MM.1S (cell line): ENCODE data around the gene C1orf21.

Source experiments
- DNase-seq: peaks from one replicate; pipeline ENCODE4 v3.0.0-alpha.2; 2015
- H2AFZ ChIP-seq: fragments of 300-600 bp; sonication (generic); 2 replicates; pipeline ENCODE4 v1.6.0; 2016; ENCODE audit warnings: antibody characterized with exemption, low read length
- H3F3A ChIP-seq: fragments of 300-600 bp; sonication (generic); 2 replicates; pipeline ENCODE4 v1.6.1; 2016; ENCODE audit warnings: mild to moderate bottlenecking, antibody characterized with exemption, low read length, moderate library complexity, mixed read lengths; ENCODE audit not compliant: insufficient read depth
- H3K27ac ChIP-seq: fragments of 300-600 bp; sonication (generic); 2 replicates; pipeline ENCODE4 v1.5.1; 2016; ENCODE audit warnings: mild to moderate bottlenecking, low read length
- H3K27me3 ChIP-seq: fragments of 300-600 bp; sonication (generic); replicated peaks from 2 replicates; pipeline ENCODE4 v1.6.0; 2016; ENCODE audit warnings: low read length; ENCODE audit not compliant: insufficient read depth
- H3K36me3 ChIP-seq: fragments of 300-600 bp; sonication (generic); replicated peaks from 2 replicates; pipeline ENCODE4 v1.6.1; 2016; ENCODE audit warnings: mild to moderate bottlenecking, low read length, mixed read lengths; ENCODE audit not compliant: insufficient read depth
- H3K4me1 ChIP-seq: fragments of 300-600 bp; sonication (generic); 2 replicates; pipeline ENCODE4 v1.6.1; 2016; ENCODE audit warnings: low read length, mixed read lengths
- H3K4me2 ChIP-seq: fragments of 300-600 bp; sonication (generic); 2 replicates; pipeline ENCODE4 v1.6.0; 2016; ENCODE audit warnings: low read depth, low read length
- H3K4me3 ChIP-seq: fragments of 300-600 bp; sonication (generic); 2 replicates; pipeline ENCODE4 v1.5.1; 2016; ENCODE audit warnings: low read length, mixed read lengths
- H3K79me2 ChIP-seq: fragments of 300-600 bp; sonication (generic); 2 replicates; pipeline ENCODE4 v1.6.1; 2016; ENCODE audit warnings: mixed run types, low read length, mixed read lengths
- H3K9ac ChIP-seq: fragments of 300-600 bp; sonication (generic); 2 replicates; pipeline ENCODE4 v1.6.1; 2016; ENCODE audit warnings: low read length, mixed read lengths
- H3K9me2 ChIP-seq: fragments of 300-600 bp; sonication (generic); replicated peaks from 2 replicates; pipeline ENCODE4 v1.6.1; 2016; ENCODE audit warnings: mild to moderate bottlenecking, low read length, mixed read lengths; ENCODE audit not compliant: insufficient read depth
- H3K9me3 ChIP-seq: fragments of 300-600 bp; sonication (generic); replicated peaks from 2 replicates; pipeline ENCODE4 v1.6.1; 2016; ENCODE audit warnings: mild to moderate bottlenecking, low read length, mixed read lengths; ENCODE audit not compliant: insufficient read depth
- H4K20me1 ChIP-seq: fragments of 300-600 bp; sonication (generic); 2 replicates; pipeline ENCODE4 v1.6.1; 2016; ENCODE audit warnings: mild to moderate bottlenecking, low read length, moderate library complexity, mixed read lengths; ENCODE audit not compliant: insufficient read depth
- CTCF ChIP-seq: fragments of 300-600 bp; sonication (generic); IDR thresholded peaks from 2 replicates; pipeline ENCODE4 v1.5.1; 2016; ENCODE audit warnings: antibody characterized with exemption, low read length, mixed read lengths
- EZH2 ChIP-seq: fragments of 300-600 bp; sonication (generic); optimal IDR thresholded peaks from 2 replicates; pipeline ENCODE3; 2017; ENCODE audit warnings: low read depth, mild to moderate bottlenecking, antibody characterized with exemption, low read length, mixed read lengths
- EZH2phosphoT487 ChIP-seq: fragments of 300-600 bp; sonication (generic); IDR thresholded peaks from 2 replicates; pipeline ENCODE4 v1.6.1; 2018; ENCODE audit warnings: antibody characterized with exemption, low read length

C1orf21 gene

GRCh38 chr1:184487531-184488193 lies 100.8 kb downstream of the C1orf21 start:
- peaks cover 12% of the 10 kb centered on the region; the same call in 1 of the 2 replicates for H3F3A ChIP-seq
- H3K27me3 ChIP-seq: no peaks in the 10 kb centered on the region
- H3K9me2 ChIP-seq: no peaks in the 10 kb centered on the region
- no peak overlapping the region for H3K4me3 ChIP-seq
- H3K36me3 ChIP-seq: no peaks in the 10 kb centered on the region
- no peaks in the 10 kb centered on the region for H3K9me3 ChIP-seq
- TF ChIP-seq EZH2 (no peak), EZH2phosphoT487 (no peak)
- DNase-seq: no peak
- peaks cover 43% of the 10 kb centered on the region for H3K79me2 ChIP-seq
- peaks cover 44% of the 10 kb centered on the region for H3K4me1 ChIP-seq
- H3K27ac ChIP-seq: no peak overlapping the region
- H3K9ac ChIP-seq: no peak overlapping the region
- H2AFZ ChIP-seq: no peak overlapping the region
- H4K20me1 ChIP-seq: no peaks in the 10 kb centered on the region
- no peak overlapping the region for H3K4me2 ChIP-seq

GRCh38 chr1:184489908-184490307 lies 103.1 kb downstream of the C1orf21 start:
- no peak overlapping the region for H3K4me2 ChIP-seq
- peaks cover 55% of the 10 kb centered on the region for H3K4me1 ChIP-seq
- H3K36me3 ChIP-seq: no peaks in the 10 kb centered on the region
- H4K20me1 ChIP-seq: no peaks in the 10 kb centered on the region
- H3K79me2 ChIP-seq: peaks cover 52% of the 10 kb centered on the region
- H3K27ac ChIP-seq: no peak overlapping the region
- no peak for DNase-seq
- TF ChIP-seq EZH2phosphoT487 (no peak), CTCF (no peak), EZH2 (no peak)
- H3K4me3 ChIP-seq: no peak overlapping the region
- H3K27me3 ChIP-seq: no peaks in the 10 kb centered on the region
- no peak overlapping the region for H2AFZ ChIP-seq
- peaks cover 29% of the 10 kb centered on the region for H3F3A ChIP-seq
- H3K9me2 ChIP-seq: no peaks in the 10 kb centered on the region
- H3K9me3 ChIP-seq: no peaks in the 10 kb centered on the region
- H3K9ac ChIP-seq: no peak overlapping the region

GRCh38 chr1:184492536-184492935 lies 105.7 kb downstream of the C1orf21 start:
- H3K27ac ChIP-seq: peak overlapping the region; percentile 61; the same call in 1 of the 2 replicates
- H3K4me3 ChIP-seq: no peak overlapping the region
- H3K9ac ChIP-seq: no peak overlapping the region
- no peaks in the 10 kb centered on the region for H4K20me1 ChIP-seq
- H3K27me3 ChIP-seq: no peaks in the 10 kb centered on the region
- no peaks in the 10 kb centered on the region for H3K9me2 ChIP-seq
- peak; percentile 38 for DNase-seq
- TF ChIP-seq CTCF: no peak
- no peak for TF ChIP-seq EZH2
- no peak for TF ChIP-seq EZH2phosphoT487
- H2AFZ ChIP-seq: no peak overlapping the region
- H3K4me2 ChIP-seq: peak overlapping the region; percentile 74
- H3K4me1 ChIP-seq: peaks cover 52% of the 10 kb centered on the region
- no peaks in the 10 kb centered on the region for H3K36me3 ChIP-seq
- no peaks in the 10 kb centered on the region for H3K9me3 ChIP-seq
- H3K79me2 ChIP-seq: peaks cover 35% of the 10 kb centered on the region
- peaks cover 32% of the 10 kb centered on the region for H3F3A ChIP-seq

- peaks cover 57% of the 10 kb centered on the region for H3K4me1 ChIP-seq
- peaks cover 32% of the 10 kb centered on the region for H3F3A ChIP-seq
- no peak for DNase-seq
- no peaks in the 10 kb centered on the region for H3K9me2 ChIP-seq
- H3K9me3 ChIP-seq: no peaks in the 10 kb centered on the region
- no peak overlapping the region for H3K4me3 ChIP-seq
- TF ChIP-seq CTCF: no peak
- no peaks in the 10 kb centered on the region for H3K36me3 ChIP-seq
- H3K27ac ChIP-seq: peak overlapping the region; percentile 2; the same call in 1 of the 2 replicates
- no peaks in the 10 kb centered on the region for H3K27me3 ChIP-seq
- no peak overlapping the region for H3K9ac ChIP-seq
- H2AFZ ChIP-seq: no peak overlapping the region
- no peaks in the 10 kb centered on the region for H4K20me1 ChIP-seq
- H3K4me2 ChIP-seq: peak overlapping the region; percentile 61
- H3K79me2 ChIP-seq: peaks cover 28% of the 10 kb centered on the region
These were observed 107.2 kb downstream of the C1orf21 start for GRCh38 chr1:184493987-184494388.
